WTC11 (cell line): Measurements from ENCODE around the gene PRR15L. TPM values are rescaled to one million over a fixed set of nuclear protein-coding genes. Genes with fewer than 3 reads are reported as not detected.

Experiments
- ATAC-seq: fragments of 200-7000 bp; cut with Tn5 transposase; 2 replicates; pipeline ENCODE4 v1.10.0; 2021; ENCODE audit warnings: mild to moderate bottlenecking, moderate library complexity
- CTCF ChIA-PET: fragments of 300-600 bp; sonication (Branson Sonifier 250); formaldehyde crosslinking; loops from one replicate; lab custom pipeline; 2021; ENCODE audit warnings: antibody characterized with exemption; lab: Charles Lee
- POLR2A ChIA-PET: fragments of 350-600 bp; sonication (Branson Sonifier 250); formaldehyde crosslinking; loops from one replicate; lab custom pipeline; 2021; ENCODE audit warnings: antibody characterized with exemption; lab: Charles Lee
- DNase-seq: peaks from one replicate; pipeline ENCODE4 v3.0.0; 2021; ENCODE audit warnings: low spot score
- H3K27ac Mint-ChIP-seq: 2 replicates; pipeline ENCODE4 v1.8.0; 2021; ENCODE audit warnings: mixed read lengths
- H3K27me3 Mint-ChIP-seq: 2 replicates; pipeline ENCODE4 v1.8.0; 2021; ENCODE audit warnings: low read depth, mild to moderate bottlenecking, moderate library complexity, mixed read lengths
- H3K36me3 Mint-ChIP-seq: 2 replicates; pipeline ENCODE4 v1.8.0; 2021; ENCODE audit warnings: mixed read lengths
- H3K4me1 Mint-ChIP-seq: 2 replicates; pipeline ENCODE4 v1.8.0; 2022; ENCODE audit warnings: mixed read lengths
- H3K4me3 Mint-ChIP-seq: 2 replicates; pipeline ENCODE4 v1.8.0; 2021; ENCODE audit warnings: mild to moderate bottlenecking, moderate library complexity, mixed read lengths
- H3K9me3 Mint-ChIP-seq: 2 replicates; pipeline ENCODE4 v1.8.0; 2021; ENCODE audit warnings: mixed read lengths
- ESRRA ChIP-seq: sonication (generic); formaldehyde crosslinking; IDR thresholded peaks from 2 replicates; pipeline ENCODE4 v1.8.1; 2022; ENCODE audit warnings: mild to moderate bottlenecking, missing genetic modification reagents, borderline replicate concordance
- GRHL2 ChIP-seq: fragments of 250-450 bp; sonication (Bioruptor Pico); IDR thresholded peaks from 2 replicates; pipeline ENCODE4 v1.8.0; 2022; ENCODE audit warnings: mild to moderate bottlenecking, moderate library complexity; ENCODE audit not compliant: insufficient replicate concordance, severe bottlenecking
- NR1H2 ChIP-seq: sonication (generic); formaldehyde crosslinking; IDR thresholded peaks from 2 replicates; pipeline ENCODE4 v1.9.0; 2021; ENCODE audit warnings: mild to moderate bottlenecking, moderate library complexity, missing genetic modification reagents
- OVOL2 ChIP-seq: fragments of 250-450 bp; sonication (Bioruptor Pico); IDR thresholded peaks from 2 replicates; pipeline ENCODE4 v1.9.0; 2021; ENCODE audit warnings: mild to moderate bottlenecking, borderline replicate concordance
- RELA ChIP-seq: sonication (generic); formaldehyde crosslinking; IDR thresholded peaks from 2 replicates; pipeline ENCODE4 v1.8.1; 2022; ENCODE audit warnings: missing genetic modification reagents, mild to moderate bottlenecking, borderline replicate concordance
- RORB ChIP-seq: fragments of 250-450 bp; sonication (Bioruptor Pico); IDR thresholded peaks from 2 replicates; pipeline ENCODE4 v1.9.0; 2021; ENCODE audit warnings: mild to moderate bottlenecking
- TEAD1 ChIP-seq: sonication (generic); formaldehyde crosslinking; IDR thresholded peaks from 2 replicates; pipeline ENCODE4 v1.8.0; 2022; ENCODE audit warnings: mild to moderate bottlenecking, missing genetic modification reagents
- TP53 ChIP-seq: sonication (generic); formaldehyde crosslinking; IDR thresholded peaks from 2 replicates; pipeline ENCODE4 v1.8.1; 2023; ENCODE audit warnings: mild to moderate bottlenecking, missing genetic modification reagents
- ZNF423 ChIP-seq: fragments of 250-450 bp; sonication (Bioruptor Pico); IDR thresholded peaks from 2 replicates; pipeline ENCODE4 v2.1.2; 2022; ENCODE audit warnings: mild to moderate bottlenecking, moderate library complexity
- total RNA-seq: library from RNA; stranded (reverse); gene quantifications from 3 replicates; pipeline ENCODE4 v1.2.3, GENCODE V29; 2021
- TF ChIP-seq, protein P1 (sequence below): sonication (generic); formaldehyde crosslinking; IDR thresholded peaks from 2 replicates; pipeline ENCODE4 v1.8.1; 2023; ENCODE audit warnings: mild to moderate bottlenecking, missing genetic modification reagents
- TF ChIP-seq, protein P2 (sequence below): fragments of 250-450 bp; sonication (Bioruptor Pico); IDR thresholded peaks from 2 replicates; pipeline ENCODE4 v1.9.0; 2021; ENCODE audit warnings: mild to moderate bottlenecking
- TF ChIP-seq, protein P3 (sequence below): sonication (generic); formaldehyde crosslinking; IDR thresholded peaks from 2 replicates; pipeline ENCODE4 v1.8.0; 2022; ENCODE audit warnings: mild to moderate bottlenecking, missing genetic modification reagents
- TF ChIP-seq, protein P4 (sequence below): sonication (generic); formaldehyde crosslinking; conservative IDR thresholded peaks from 2 replicates; pipeline ENCODE4 v1.8.1; 2022; ENCODE audit warnings: mild to moderate bottlenecking, missing genetic modification reagents
- TF ChIP-seq, protein P5 (sequence below): sonication (generic); formaldehyde crosslinking; IDR thresholded peaks from 2 replicates; pipeline ENCODE4 v1.8.1; 2023; ENCODE audit warnings: mild to moderate bottlenecking, missing genetic modification reagents, moderate library complexity
- TF ChIP-seq, protein P6 (sequence below): sonication (generic); formaldehyde crosslinking; IDR thresholded peaks from 2 replicates; pipeline ENCODE4 v1.8.1; 2022; ENCODE audit warnings: low read depth, mild to moderate bottlenecking, moderate library complexity, missing genetic modification reagents, borderline replicate concordance
- TF ChIP-seq, protein P7 (sequence below): sonication (generic); formaldehyde crosslinking; IDR thresholded peaks from 2 replicates; pipeline ENCODE4 v1.8.1; 2023; ENCODE audit warnings: mild to moderate bottlenecking, missing genetic modification reagents, borderline replicate concordance

PRR15L gene
- total RNA-seq, 1 experiment from 2014 or later = 0.59 TPM

DNA sequence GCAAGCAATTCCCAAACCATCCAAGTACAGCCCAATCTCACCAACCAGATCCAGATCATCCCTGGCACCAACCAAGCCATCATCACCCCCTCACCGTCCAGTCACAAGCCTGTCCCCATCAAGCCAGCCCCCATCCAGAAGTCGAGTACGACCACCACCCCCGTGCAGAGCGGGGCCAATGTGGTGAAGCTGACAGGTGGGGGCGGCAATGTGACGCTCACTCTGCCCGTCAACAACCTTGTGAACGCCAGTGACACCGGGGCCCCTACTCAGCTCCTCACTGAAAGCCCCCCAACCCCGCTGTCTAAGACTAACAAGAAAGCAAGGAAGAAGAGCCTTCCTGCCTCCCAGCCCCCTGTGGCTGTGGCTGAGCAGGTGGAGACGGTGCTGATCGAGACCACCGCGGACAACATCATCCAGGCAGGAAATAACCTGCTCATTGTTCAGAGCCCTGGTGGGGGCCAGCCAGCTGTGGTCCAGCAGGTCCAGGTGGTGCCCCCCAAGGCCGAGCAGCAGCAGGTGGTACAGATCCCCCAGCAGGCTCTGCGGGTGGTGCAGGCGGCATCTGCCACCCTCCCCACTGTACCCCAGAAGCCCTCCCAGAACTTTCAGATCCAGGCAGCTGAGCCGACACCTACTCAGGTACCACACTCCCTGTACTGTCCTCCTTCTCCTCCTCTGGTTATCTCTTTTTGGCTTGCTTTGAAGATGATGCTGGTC lies 41.0 kb downstream of the PRR15L start:
- H3K9me3 Mint-ChIP-seq = no peaks in the 10 kb centered on the region
- CTCF ChIA-PET = interaction anchor here (1.5 kb wide), 1 partner anchor 54 kb away, joined by 3 read pairs; the partner anchor contains the start of gene CDK5RAP3
- no peak for ATAC-seq
- TF ChIP-seq ESRRA (CRISPR knock-in tag) (no peak), TEAD1 (CRISPR knock-in tag) (no peak), ZNF423 (no peak), NR1H2 (CRISPR knock-in tag) (no peak), GRHL2 (no peak), RORB (CRISPR knock-in tag) (no peak), TP53 (CRISPR knock-in tag) (no peak), OVOL2 (CRISPR knock-in tag) (no peak), RELA (no peak)
- TF ChIP-seq, protein P1, sequence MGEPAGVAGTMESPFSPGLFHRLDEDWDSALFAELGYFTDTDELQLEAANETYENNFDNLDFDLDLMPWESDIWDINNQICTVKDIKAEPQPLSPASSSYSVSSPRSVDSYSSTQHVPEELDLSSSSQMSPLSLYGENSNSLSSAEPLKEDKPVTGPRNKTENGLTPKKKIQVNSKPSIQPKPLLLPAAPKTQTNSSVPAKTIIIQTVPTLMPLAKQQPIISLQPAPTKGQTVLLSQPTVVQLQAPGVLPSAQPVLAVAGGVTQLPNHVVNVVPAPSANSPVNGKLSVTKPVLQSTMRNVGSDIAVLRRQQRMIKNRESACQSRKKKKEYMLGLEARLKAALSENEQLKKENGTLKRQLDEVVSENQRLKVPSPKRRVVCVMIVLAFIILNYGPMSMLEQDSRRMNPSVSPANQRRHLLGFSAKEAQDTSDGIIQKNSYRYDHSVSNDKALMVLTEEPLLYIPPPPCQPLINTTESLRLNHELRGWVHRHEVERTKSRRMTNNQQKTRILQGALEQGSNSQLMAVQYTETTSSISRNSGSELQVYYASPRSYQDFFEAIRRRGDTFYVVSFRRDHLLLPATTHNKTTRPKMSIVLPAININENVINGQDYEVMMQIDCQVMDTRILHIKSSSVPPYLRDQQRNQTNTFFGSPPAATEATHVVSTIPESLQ (CRISPR knock-in tag) = no peak
- TF ChIP-seq, protein P2, sequence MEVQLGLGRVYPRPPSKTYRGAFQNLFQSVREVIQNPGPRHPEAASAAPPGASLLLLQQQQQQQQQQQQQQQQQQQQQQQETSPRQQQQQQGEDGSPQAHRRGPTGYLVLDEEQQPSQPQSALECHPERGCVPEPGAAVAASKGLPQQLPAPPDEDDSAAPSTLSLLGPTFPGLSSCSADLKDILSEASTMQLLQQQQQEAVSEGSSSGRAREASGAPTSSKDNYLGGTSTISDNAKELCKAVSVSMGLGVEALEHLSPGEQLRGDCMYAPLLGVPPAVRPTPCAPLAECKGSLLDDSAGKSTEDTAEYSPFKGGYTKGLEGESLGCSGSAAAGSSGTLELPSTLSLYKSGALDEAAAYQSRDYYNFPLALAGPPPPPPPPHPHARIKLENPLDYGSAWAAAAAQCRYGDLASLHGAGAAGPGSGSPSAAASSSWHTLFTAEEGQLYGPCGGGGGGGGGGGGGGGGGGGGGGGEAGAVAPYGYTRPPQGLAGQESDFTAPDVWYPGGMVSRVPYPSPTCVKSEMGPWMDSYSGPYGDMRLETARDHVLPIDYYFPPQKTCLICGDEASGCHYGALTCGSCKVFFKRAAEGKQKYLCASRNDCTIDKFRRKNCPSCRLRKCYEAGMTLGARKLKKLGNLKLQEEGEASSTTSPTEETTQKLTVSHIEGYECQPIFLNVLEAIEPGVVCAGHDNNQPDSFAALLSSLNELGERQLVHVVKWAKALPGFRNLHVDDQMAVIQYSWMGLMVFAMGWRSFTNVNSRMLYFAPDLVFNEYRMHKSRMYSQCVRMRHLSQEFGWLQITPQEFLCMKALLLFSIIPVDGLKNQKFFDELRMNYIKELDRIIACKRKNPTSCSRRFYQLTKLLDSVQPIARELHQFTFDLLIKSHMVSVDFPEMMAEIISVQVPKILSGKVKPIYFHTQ (CRISPR knock-in tag) = no peak
- TF ChIP-seq, protein P3, sequence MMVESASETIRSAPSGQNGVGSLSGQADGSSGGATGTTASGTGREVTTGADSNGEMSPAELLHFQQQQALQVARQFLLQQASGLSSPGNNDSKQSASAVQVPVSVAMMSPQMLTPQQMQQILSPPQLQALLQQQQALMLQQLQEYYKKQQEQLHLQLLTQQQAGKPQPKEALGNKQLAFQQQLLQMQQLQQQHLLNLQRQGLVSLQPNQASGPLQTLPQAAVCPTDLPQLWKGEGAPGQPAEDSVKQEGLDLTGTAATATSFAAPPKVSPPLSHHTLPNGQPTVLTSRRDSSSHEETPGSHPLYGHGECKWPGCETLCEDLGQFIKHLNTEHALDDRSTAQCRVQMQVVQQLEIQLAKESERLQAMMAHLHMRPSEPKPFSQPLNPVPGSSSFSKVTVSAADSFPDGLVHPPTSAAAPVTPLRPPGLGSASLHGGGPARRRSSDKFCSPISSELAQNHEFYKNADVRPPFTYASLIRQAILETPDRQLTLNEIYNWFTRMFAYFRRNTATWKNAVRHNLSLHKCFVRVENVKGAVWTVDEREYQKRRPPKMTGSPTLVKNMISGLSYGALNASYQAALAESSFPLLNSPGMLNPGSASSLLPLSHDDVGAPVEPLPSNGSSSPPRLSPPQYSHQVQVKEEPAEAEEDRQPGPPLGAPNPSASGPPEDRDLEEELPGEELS (CRISPR knock-in tag) = no peak
- TF ChIP-seq, protein P4, sequence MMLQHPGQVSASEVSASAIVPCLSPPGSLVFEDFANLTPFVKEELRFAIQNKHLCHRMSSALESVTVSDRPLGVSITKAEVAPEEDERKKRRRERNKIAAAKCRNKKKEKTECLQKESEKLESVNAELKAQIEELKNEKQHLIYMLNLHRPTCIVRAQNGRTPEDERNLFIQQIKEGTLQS (CRISPR knock-in tag) = no peak
- TF ChIP-seq, protein P5, sequence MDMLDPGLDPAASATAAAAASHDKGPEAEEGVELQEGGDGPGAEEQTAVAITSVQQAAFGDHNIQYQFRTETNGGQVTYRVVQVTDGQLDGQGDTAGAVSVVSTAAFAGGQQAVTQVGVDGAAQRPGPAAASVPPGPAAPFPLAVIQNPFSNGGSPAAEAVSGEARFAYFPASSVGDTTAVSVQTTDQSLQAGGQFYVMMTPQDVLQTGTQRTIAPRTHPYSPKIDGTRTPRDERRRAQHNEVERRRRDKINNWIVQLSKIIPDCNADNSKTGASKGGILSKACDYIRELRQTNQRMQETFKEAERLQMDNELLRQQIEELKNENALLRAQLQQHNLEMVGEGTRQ (CRISPR knock-in tag) = no peak
- TF ChIP-seq, protein P6, sequence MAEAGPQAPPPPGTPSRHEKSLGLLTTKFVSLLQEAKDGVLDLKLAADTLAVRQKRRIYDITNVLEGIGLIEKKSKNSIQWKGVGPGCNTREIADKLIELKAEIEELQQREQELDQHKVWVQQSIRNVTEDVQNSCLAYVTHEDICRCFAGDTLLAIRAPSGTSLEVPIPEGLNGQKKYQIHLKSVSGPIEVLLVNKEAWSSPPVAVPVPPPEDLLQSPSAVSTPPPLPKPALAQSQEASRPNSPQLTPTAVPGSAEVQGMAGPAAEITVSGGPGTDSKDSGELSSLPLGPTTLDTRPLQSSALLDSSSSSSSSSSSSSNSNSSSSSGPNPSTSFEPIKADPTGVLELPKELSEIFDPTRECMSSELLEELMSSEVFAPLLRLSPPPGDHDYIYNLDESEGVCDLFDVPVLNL = no peak
- TF ChIP-seq, protein P7, sequence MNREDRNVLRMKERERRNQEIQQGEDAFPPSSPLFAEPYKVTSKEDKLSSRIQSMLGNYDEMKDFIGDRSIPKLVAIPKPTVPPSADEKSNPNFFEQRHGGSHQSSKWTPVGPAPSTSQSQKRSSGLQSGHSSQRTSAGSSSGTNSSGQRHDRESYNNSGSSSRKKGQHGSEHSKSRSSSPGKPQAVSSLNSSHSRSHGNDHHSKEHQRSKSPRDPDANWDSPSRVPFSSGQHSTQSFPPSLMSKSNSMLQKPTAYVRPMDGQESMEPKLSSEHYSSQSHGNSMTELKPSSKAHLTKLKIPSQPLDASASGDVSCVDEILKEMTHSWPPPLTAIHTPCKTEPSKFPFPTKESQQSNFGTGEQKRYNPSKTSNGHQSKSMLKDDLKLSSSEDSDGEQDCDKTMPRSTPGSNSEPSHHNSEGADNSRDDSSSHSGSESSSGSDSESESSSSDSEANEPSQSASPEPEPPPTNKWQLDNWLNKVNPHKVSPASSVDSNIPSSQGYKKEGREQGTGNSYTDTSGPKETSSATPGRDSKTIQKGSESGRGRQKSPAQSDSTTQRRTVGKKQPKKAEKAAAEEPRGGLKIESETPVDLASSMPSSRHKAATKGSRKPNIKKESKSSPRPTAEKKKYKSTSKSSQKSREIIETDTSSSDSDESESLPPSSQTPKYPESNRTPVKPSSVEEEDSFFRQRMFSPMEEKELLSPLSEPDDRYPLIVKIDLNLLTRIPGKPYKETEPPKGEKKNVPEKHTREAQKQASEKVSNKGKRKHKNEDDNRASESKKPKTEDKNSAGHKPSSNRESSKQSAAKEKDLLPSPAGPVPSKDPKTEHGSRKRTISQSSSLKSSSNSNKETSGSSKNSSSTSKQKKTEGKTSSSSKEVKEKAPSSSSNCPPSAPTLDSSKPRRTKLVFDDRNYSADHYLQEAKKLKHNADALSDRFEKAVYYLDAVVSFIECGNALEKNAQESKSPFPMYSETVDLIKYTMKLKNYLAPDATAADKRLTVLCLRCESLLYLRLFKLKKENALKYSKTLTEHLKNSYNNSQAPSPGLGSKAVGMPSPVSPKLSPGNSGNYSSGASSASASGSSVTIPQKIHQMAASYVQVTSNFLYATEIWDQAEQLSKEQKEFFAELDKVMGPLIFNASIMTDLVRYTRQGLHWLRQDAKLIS (CRISPR knock-in tag) = no peak
- peaks cover 5% of the 10 kb centered on the region; the same call in 1 of the 2 replicates for H3K36me3 Mint-ChIP-seq
- H3K4me1 Mint-ChIP-seq = no peaks in the 10 kb centered on the region
- no peak overlapping the region for H3K4me3 Mint-ChIP-seq
- no peak for DNase-seq
- POLR2A ChIA-PET = no interaction called here
- no peak overlapping the region for H3K27ac Mint-ChIP-seq
- no peaks in the 10 kb centered on the region for H3K27me3 Mint-ChIP-seq
